EL (cell line): ENCODE data around the gene FAM227A.
"Not testable (repeated sequence)": the region's sequence is repeated elsewhere in the genome, so short reads cannot be mapped to it uniquely, and the experiment has no call there.

ENCODE experiments used
- DNase-seq: peaks from one replicate; pipeline ENCODE4 v3.0.0-alpha.2; 2016

The FAM227A gene

DNA sequence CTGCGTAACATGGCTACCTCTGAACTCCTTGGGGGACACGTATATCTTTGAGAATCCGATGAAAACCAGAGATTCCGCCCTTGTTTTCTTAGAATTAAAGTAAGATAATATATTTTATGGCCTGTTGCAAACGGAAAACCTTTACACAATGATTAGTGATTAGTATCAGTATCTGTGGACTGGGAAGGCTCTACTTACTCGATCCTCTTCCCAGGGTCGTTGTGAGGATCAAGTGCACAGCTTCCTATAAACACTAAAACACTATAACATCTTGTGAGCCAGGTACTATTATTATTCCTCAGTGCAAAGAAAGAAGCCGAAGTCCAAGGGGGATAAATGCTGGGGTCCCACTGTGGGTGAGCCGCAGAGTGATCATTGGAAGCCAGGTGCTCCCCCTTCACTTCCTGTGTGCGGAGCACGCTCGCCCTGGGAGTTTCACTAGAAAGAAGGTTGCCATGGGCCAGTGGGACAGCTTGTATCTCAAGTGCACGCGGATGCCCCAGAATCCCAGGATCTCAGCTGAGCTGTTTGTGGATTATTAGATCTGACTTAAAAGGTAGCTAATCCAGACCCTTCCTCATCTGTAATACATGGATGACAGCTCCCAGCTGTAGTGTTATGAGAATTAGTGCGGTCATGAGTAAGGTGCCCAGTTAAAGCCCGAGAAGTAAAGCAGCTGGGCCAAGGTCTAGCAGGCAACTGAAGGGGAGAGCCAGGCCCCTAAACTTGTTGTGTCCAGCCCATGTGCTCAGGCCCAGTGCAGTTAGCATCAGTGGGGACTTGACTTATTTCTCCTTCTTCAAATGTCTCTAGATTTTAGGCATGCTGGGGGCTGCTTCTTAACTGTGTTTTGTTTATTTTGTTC lies 1.1 kb upstream of the FAM227A start:
- DNase-seq: peak; percentile 36

DNA sequence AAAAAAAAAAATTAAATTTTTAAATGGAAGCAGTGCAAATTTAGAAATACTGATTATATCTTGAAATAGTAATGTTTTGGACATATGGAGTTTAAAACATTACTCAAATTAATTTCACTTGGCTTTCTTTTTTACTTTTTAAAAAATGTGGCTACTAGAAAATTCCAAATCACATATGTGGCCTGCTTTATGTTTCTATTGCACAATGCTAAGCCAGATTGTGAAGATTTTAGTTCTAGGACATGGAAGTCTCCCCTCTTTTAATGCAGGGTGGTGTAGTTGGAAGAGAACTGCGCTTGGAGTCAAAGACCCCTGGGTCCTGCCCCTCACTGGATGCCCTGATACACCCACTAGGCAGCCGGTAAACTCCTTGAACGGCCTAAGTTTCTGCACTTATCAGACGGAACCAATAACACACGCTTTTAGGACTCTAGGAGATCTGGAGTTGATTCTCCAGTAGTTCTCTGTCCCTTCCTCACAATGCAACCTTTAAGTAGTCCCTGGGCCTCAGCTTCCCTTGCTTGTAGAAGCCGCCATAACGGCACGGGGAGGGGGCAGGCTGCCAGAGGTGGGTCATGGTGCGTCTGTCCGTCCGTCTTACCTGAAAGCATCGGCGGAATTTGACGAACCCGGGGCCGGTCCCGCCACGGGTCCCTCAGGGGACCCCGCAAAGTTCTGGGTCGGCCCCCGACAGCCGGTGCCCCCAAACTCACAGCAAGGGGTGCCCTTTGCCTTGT lies 505 bp downstream of the FAM227A start:
- peak; percentile 20 for DNase-seq

GRCh38 chr22:38653741-38654140 lies 2.5 kb downstream of the FAM227A start:
- DNase-seq: no peak

- DNase-seq: no peak
Observed at GRCh38 chr22:38652859-38653258, 3.3 kb downstream of the FAM227A start.

GRCh38 chr22:38649841-38650522 lies 6.2 kb downstream of the FAM227A start:
- no peak for DNase-seq

DNA sequence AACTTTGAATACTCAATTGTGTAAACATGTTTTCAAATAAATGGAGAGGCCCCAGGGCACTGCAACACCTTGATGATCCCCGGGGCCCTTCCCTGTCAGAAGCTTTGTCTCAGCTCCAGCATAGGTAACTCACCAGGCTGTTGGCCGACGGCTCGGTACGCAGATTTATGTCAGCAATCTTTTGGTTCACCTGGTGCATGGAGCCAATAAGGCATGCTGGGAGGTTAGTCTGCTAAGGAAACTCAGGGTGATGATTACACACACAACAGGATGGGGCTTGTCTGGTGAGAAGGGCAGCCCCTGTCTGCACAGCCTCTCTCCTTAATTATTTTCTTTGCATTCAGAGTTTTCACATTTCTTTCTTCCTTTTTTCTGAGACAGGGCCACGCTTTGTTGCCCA lies 10.8 kb downstream of the FAM227A start:
- no peak for DNase-seq

GRCh38 chr22:38644245-38644644 lies 11.9 kb downstream of the FAM227A start:
- DNase-seq: not testable (repeated sequence)

- no peak for DNase-seq
Observed at GRCh38 chr22:38641476-38642040, 14.6 kb downstream of the FAM227A start.

- no peak for DNase-seq
Observed at GRCh38 chr22:38638728-38639127, 17.5 kb downstream of the FAM227A start.

DNA sequence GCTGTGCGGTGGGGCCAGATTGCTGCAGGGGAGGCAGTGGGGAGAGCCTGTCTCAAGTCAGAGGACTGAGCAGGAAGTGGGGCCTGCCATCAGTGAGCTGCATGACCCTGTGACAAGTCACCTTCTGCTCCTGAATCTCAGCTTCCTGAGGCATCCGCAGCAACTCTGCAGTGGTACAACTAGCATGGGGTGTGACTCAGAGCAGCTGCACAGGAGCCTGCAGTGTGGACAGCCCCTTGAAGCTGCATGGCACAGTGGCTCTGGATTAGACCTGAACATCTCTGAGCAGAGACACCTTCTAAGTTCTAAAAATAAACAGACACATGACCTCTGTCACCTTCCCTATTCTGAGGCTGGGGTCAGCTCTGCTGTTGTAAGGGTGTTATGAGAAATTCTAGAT lies 18.0 kb downstream of the FAM227A start:
- no peak for DNase-seq

- DNase-seq: no peak
Observed at GRCh38 chr22:38632528-38632927, 23.7 kb downstream of the FAM227A start.

GRCh38 chr22:38631724-38632123 lies 24.5 kb downstream of the FAM227A start:
- DNase-seq: no peak

- no peak for DNase-seq
Observed at GRCh38 chr22:38629108-38629507, 27.1 kb downstream of the FAM227A start.

DNA sequence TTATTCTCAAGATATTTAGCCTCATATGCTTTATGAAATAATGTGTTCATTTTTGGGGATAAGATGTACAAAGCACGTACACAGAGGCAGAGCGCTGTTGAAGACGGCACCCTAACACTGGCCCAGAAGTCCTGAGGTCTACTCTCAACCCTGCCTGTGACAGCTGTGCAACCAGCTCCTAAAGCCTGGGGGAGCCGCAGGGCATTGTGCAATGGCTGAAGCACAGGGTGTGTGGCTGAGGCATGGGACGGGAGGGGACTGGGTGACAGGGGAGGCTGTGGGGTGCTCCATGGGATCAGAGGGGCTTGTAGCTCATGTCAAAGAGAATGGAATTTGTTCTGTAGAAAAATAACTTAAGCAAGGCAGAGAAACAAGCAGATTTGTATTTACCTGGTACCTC lies 27.7 kb downstream of the FAM227A start:
- DNase-seq: no peak

DNA sequence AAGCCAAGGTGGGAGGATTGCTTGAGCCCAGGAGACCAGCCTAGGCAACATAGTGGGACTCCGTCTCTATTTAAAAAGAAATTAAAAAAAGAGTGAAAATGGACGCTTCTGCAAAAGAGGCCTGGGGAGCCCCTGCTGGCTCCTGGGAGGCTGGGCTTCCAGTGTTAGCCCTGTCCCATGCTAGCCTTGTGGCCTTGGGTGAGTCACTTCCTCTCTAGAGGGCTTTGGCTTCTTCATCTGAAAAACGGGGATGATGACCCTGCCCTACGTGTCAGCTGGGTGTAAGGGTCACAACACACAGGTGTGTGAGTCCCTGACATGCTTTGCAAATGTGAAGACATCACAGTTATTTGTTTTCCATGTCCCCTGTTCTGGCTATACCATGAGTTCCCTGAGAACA lies 32.8 kb downstream of the FAM227A start:
- DNase-seq: no peak

DNA sequence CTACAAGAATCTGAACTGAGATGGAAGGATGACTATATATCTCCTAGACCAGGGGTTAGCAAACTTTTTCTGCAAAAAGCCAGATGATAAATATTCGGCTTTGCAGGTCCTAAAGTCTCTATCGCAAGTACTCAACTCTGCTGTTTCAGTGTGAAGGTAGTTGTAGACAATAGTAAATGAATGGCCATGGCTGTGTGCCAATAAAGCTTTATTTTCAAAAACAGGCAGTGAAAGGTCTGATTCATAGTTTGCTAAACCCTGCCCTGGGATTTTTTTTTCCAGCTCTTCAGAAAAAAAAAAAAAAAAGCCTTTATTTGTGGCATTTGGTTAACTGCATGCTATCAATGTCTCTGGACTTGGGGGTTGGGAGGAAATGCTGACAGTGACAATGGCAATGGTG lies 37.5 kb downstream of the FAM227A start:
- no peak for DNase-seq

DNA sequence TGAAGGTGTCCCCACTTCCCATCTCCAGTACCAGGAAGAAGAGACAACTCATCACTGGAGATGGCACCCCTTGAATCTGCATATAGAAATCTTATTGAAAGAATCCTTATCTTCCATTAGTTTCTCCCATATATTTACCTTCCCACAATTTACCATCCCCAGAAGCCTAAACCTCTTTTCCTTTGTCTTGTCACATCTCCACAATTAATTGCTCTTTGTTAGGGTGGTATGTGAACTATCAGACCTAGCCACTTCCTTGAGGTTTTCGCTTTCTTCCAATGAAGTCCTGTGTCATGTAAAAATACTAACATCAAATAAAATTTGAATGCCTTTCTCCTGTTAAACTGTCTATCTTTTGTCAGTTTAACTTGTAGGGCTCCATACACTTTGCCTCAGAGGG lies 37.9 kb downstream of the FAM227A start:
- no peak for DNase-seq

- DNase-seq: not testable (repeated sequence)
Observed at GRCh38 chr22:38615064-38615405, 41.2 kb downstream of the FAM227A start.

GRCh38 chr22:38614332-38615063 lies 41.7 kb downstream of the FAM227A start:
- DNase-seq: peak; percentile 14

- DNase-seq: no peak
Observed at GRCh38 chr22:38613588-38613987, 42.6 kb downstream of the FAM227A start.

GRCh38 chr22:38612217-38613006 lies 43.8 kb downstream of the FAM227A start:
- DNase-seq: no peak

DNA sequence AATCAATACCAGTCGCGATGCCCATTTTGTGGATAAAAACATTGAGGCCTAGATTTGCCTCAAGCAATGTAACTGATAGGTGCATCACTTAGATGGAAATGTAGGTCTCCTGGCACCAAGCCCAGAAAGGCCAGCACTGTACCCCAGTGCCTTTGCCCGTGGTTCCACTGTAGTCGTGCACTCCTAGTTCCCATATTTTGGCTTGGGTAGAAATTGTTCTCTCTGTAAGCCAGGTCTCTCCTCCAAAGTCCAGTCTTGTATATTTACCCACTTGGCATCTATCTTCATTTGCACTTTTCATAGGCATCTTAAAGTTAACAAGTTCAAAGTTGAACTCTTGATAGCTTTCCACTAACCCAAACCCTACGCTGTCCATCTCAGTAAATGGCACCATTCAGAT lies 44.6 kb downstream of the FAM227A start:
- no peak for DNase-seq
